NB4 (cell line): ENCODE measurements around the gene HOXB6.

Experiments
- POLR2A ChIP-seq: IDR thresholded peaks from 2 replicates; pipeline ENCODE4 v1.6.1; 2011; ENCODE audit warnings: mild to moderate bottlenecking; ENCODE audit not compliant: insufficient read length; ENCODE audit errors: extremely low read depth
- TF ChIP-seq, protein P1 (sequence below): IDR thresholded peaks from one replicate; pipeline ENCODE4 v1.5.1; 2012; ENCODE audit warnings: low read depth, low read length

DNA sequence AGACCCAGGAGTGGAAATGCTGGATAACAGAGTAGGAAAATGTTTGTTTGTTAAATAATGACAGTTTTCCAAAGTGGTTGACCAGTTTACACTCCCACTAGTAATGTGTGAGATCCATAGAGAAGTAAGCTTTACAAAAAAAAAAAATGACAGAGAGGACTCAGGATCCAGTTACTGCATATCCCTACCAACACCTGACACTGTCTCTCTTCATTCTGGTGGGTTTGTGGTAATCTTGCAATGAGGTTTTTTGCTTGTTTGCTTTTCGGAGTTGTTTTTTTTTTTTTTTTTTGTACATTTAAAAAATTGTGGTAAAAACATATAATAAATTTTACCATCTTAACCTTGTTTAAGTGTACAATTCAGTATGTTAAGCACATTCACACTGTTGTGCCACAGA lies 45.0 kb upstream of the HOXB6 start:
- TF ChIP-seq, protein P1, sequence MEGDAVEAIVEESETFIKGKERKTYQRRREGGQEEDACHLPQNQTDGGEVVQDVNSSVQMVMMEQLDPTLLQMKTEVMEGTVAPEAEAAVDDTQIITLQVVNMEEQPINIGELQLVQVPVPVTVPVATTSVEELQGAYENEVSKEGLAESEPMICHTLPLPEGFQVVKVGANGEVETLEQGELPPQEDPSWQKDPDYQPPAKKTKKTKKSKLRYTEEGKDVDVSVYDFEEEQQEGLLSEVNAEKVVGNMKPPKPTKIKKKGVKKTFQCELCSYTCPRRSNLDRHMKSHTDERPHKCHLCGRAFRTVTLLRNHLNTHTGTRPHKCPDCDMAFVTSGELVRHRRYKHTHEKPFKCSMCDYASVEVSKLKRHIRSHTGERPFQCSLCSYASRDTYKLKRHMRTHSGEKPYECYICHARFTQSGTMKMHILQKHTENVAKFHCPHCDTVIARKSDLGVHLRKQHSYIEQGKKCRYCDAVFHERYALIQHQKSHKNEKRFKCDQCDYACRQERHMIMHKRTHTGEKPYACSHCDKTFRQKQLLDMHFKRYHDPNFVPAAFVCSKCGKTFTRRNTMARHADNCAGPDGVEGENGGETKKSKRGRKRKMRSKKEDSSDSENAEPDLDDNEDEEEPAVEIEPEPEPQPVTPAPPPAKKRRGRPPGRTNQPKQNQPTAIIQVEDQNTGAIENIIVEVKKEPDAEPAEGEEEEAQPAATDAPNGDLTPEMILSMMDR = no peak
- TF ChIP-seq POLR2A = no peak
